ENCODE data around the gene PREB. TPM values are rescaled to one million over a fixed set of nuclear protein-coding genes. Genes with fewer than 3 reads are reported as not detected.
"Not testable (repeated sequence)": the region's sequence is repeated elsewhere in the genome, so short reads cannot be mapped to it uniquely, and the experiment has no call there.

Gene PREB
- total and polyA plus RNA-seq, 4 donors = 25.8 to 66.8 (median 43.5) TPM

DNA sequence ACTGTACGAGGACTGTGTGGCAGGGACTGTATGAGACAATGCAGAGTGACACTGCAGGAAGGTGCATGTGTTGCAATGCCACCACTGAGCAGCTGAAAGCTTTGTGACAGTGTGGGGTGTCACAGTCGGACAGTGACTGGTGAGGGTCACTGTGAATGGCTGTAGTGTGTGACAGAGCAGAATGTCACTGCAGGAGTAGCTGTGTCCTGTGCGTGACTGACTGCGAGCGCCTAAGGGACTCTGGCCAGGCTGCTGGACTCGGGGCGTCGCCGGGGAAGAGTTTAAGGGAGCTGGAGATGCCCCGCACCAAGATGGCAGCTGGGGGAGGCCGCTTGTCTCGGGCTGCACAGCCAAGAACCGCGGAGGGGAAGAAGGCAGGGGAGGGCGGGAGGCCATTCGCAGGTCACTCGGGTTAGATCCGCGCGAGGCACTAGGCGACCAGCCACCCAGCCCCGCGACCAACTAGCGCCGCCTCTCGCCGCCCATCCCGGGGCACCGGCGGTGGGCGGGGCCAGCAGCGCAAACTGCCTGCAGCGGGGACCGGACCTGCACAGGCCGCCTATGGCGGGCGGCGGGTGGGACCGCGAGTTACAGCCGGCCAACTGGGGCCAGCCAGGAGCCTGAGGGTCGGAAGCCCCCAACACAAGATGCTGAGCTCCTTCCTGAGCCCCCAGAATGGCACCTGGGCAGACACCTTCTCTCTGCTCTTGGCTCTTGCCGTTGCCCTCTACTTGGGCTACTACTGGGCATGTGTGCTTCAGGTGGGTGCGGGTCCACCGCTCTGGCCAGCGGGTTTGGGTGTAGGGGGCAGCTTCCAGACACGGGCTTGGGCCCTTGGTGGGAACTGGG lies 10.9 kb downstream of the PREB start, which contains the start of gene ABHD1:
Gene ABHD1 (plus strand): TSS at position 514 of the 849 bp plus-strand sequence. CDS start 134 bp downstream, at position 648.
- peaks cover 0 to 13% (median 4%) of the 10 kb centered on the region in 5 donors for H3K4me1 ChIP-seq (ENCODE audit: control insufficient read depth in 5 of 5, insufficient read depth in 5 of 5, low read length in 5 of 5)
- peak; percentile 7 to 50 (median 27) for DNase-seq
- WGBS, 2 donors = 6 to 9% methylated on average over 31 to 47 of the region's 47 CpGs
- peak within 1 kb of the TSS; percentile 52 for H3K4me3 ChIP-seq
- peak within 1 kb of the TSS; percentile 41 to 71 for H3K27ac ChIP-seq (ENCODE audit: low read depth in 1 of 2, low read length in 1 of 2)
- H3K9ac ChIP-seq (ENCODE audit: insufficient read depth in 1 of 2, low read length in 2 of 2) = no peak within 1 kb of the TSS
- H3K9me3 ChIP-seq (ENCODE audit: control insufficient read depth in 4 of 4, insufficient read depth in 3 of 4, low read length in 3 of 4) = peaks cover 0 to 2% (median 0%) of the 10 kb centered on the region in 4 donors
- no peaks in the 10 kb centered on the region for H3K36me3 ChIP-seq (ENCODE audit: control insufficient read depth in 4 of 4, insufficient read depth in 4 of 4, low read length in 4 of 4)
- H3K27me3 ChIP-seq (ENCODE audit: control insufficient read depth in 3 of 3, insufficient read depth in 3 of 3, low read length in 2 of 3) = peaks cover 0 to 22% (median 19%) of the 10 kb centered on the region in 3 donors
- TF ChIP-seq, protein P1, sequence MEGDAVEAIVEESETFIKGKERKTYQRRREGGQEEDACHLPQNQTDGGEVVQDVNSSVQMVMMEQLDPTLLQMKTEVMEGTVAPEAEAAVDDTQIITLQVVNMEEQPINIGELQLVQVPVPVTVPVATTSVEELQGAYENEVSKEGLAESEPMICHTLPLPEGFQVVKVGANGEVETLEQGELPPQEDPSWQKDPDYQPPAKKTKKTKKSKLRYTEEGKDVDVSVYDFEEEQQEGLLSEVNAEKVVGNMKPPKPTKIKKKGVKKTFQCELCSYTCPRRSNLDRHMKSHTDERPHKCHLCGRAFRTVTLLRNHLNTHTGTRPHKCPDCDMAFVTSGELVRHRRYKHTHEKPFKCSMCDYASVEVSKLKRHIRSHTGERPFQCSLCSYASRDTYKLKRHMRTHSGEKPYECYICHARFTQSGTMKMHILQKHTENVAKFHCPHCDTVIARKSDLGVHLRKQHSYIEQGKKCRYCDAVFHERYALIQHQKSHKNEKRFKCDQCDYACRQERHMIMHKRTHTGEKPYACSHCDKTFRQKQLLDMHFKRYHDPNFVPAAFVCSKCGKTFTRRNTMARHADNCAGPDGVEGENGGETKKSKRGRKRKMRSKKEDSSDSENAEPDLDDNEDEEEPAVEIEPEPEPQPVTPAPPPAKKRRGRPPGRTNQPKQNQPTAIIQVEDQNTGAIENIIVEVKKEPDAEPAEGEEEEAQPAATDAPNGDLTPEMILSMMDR (IDR thresholded peaks at IDR 0.05; ENCODE audit: control extremely low read depth, extremely low read depth) = no peak
- ATAC-seq (ENCODE audit: insufficient read depth, low FRiP score) = peak; percentile 77

DNA sequence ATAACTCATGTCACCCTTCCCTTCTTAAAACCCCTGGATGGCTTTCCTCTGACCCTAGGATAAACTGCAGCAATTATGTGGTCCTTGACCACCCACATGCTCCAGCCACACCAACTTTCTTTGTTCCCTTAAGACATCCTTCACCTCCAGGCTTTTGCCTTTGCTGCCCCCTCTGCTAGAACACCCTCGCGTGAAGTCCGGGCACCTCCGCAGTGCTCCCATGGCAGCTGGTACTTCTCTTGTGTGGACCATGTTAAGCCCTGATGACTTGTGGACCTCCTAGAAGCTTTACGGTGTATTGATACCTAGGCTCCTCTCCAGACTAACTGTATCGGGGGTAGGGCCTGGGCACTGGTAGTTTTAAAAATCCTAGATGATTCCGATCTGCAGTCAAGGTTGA lies 11.6 kb downstream of the PREB start:
- H3K9ac ChIP-seq (ENCODE audit: insufficient read depth in 1 of 2, low read length in 2 of 2) = no peak overlapping the region
- no peak overlapping the region for H3K27ac ChIP-seq (ENCODE audit: low read depth in 1 of 2, low read length in 1 of 2)
- no peaks in the 10 kb centered on the region for H3K36me3 ChIP-seq (ENCODE audit: control insufficient read depth in 4 of 4, insufficient read depth in 4 of 4, low read length in 4 of 4)
- H3K4me1 ChIP-seq (ENCODE audit: control insufficient read depth in 5 of 5, insufficient read depth in 5 of 5, low read length in 5 of 5) = peaks cover 0 to 16% (median 4%) of the 10 kb centered on the region in 5 donors
- ATAC-seq (ENCODE audit: insufficient read depth, low FRiP score) (no peak), DNase-seq (no peak)
- H3K9me3 ChIP-seq (ENCODE audit: control insufficient read depth in 4 of 4, insufficient read depth in 3 of 4, low read length in 3 of 4) = peaks cover 0 to 2% (median 0%) of the 10 kb centered on the region in 4 donors
- TF ChIP-seq, protein P1 (IDR thresholded peaks at IDR 0.05; ENCODE audit: control extremely low read depth, extremely low read depth) = no peak
- no peak overlapping the region for H3K4me3 ChIP-seq
- peaks cover 0 to 30% (median 26%) of the 10 kb centered on the region in 3 donors for H3K27me3 ChIP-seq (ENCODE audit: control insufficient read depth in 3 of 3, insufficient read depth in 3 of 3, low read length in 2 of 3)
- WGBS, 2 donors = 91 to 92% methylated on average over 7 of the region's 7 CpGs

DNA sequence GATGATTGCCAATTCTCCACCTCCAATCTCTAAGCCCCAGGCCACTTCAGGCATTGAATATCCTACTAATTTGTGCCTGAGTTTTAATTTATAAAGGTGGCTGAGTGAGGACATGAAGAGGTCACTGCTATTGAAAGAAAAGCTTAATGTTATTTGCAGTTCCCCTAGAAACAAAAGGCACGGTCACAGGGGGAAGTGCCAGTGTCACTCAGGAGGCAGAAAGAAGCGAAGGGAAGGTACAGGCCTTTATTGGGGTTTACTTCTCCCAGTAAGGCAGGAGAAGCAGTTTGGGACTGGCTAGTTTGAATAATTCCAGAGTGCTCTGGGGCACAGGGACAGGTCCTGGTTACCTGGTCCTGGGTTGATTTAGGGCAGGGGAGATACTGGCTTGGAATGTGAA lies 12.5 kb downstream of the PREB start:
- TF ChIP-seq, protein P1 (IDR thresholded peaks at IDR 0.05; ENCODE audit: control extremely low read depth, extremely low read depth) = no peak
- ATAC-seq (ENCODE audit: insufficient read depth, low FRiP score) (no peak), DNase-seq (no peak)
- Histone ChIP-seq H3K9me3 (ENCODE audit: control insufficient read depth in 4 of 4, insufficient read depth in 3 of 4, low read length in 3 of 4) (peaks cover 0 to 2% (median 0%) of the 10 kb centered on the region in 4 donors), H3K4me3 (no peak overlapping the region), H3K9ac (ENCODE audit: insufficient read depth in 1 of 2, low read length in 2 of 2) (no peak overlapping the region), H3K27ac (ENCODE audit: low read depth in 1 of 2, low read length in 1 of 2) (no peak overlapping the region), H3K36me3 (ENCODE audit: control insufficient read depth in 4 of 4, insufficient read depth in 4 of 4, low read length in 4 of 4) (no peaks in the 10 kb centered on the region), H3K27me3 (ENCODE audit: control insufficient read depth in 3 of 3, insufficient read depth in 3 of 3, low read length in 2 of 3) (peaks cover 0 to 37% (median 34%) of the 10 kb centered on the region in 3 donors), H3K4me1 (ENCODE audit: control insufficient read depth in 5 of 5, insufficient read depth in 5 of 5, low read length in 5 of 5) (peaks cover 0 to 16% (median 4%) of the 10 kb centered on the region in 5 donors)
- WGBS, 2 donors = 57 to 75% methylated on average over 2 of the region's 2 CpGs

DNA sequence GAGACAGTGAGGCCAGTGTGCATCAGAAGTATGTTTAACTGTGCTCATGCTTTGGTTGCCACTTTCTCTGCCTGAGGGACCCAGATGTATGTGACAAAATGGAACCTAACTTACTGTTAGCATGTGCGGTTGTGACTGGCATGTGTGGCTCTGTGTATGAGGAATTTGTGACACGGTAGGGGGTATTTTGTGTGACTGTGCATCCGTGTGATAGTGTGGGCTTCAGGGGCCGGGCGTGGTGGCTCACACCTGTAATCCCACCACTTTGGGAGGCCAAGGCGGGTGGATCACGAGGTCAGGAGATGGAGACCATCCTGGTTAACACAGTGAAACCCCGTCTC lies 15.1 kb downstream of the PREB start:
- not testable (repeated sequence) for H3K27ac ChIP-seq (ENCODE audit: low read depth in 1 of 2, low read length in 1 of 2); H3K9me3 ChIP-seq (ENCODE audit: control insufficient read depth in 4 of 4, insufficient read depth in 3 of 4, low read length in 3 of 4); ATAC-seq (ENCODE audit: insufficient read depth, low FRiP score); H3K36me3 ChIP-seq (ENCODE audit: control insufficient read depth in 4 of 4, insufficient read depth in 4 of 4, low read length in 4 of 4); H3K4me3 ChIP-seq; DNase-seq; H3K9ac ChIP-seq (ENCODE audit: insufficient read depth in 1 of 2, low read length in 2 of 2)
- 77 to 88% methylated on average over 8 of the region's 8 CpGs for WGBS, 2 donors
- peaks cover 0 to 16% (median 4%) of the 10 kb centered on the region in 5 donors for H3K4me1 ChIP-seq (ENCODE audit: control insufficient read depth in 5 of 5, insufficient read depth in 5 of 5, low read length in 5 of 5)
- peaks cover 0 to 39% (median 39%) of the 10 kb centered on the region in 3 donors for H3K27me3 ChIP-seq (ENCODE audit: control insufficient read depth in 3 of 3, insufficient read depth in 3 of 3, low read length in 2 of 3)

All from lung (tissue), 12 donors.